ENCODE data around the gene CSNK1G1.

GRCh38 chr15:64285150-64285549 is 70.8 kb downstream of the CSNK1G1 start:
- TF ChIP-seq CTCF (IDR thresholded peaks at IDR 0.05; ENCODE audit: low read depth, low read length, poor library complexity, severe bottlenecking) (no peak), EZH2phosphoT487 (IDR thresholded peaks at IDR 0.05; ENCODE audit: borderline replicate concordance, low read length) (no peak)
